Dedifferentiated amniotic fluid mesenchymal stem cell (primary cell): ENCODE data around the gene ZNF532.
A peak's percentile ranks its signal among the peaks of the same experiment; 100 is the strongest.
"Not testable (repeated sequence)": the region's sequence is repeated elsewhere in the genome, so short reads cannot be mapped to it uniquely, and the experiment has no call there.

Experiments
- DNase-seq: peaks from one replicate; pipeline ENCODE4 v3.0.0-alpha.2; 2016; ENCODE audit errors: extremely low spot score

ZNF532 gene, protein sequence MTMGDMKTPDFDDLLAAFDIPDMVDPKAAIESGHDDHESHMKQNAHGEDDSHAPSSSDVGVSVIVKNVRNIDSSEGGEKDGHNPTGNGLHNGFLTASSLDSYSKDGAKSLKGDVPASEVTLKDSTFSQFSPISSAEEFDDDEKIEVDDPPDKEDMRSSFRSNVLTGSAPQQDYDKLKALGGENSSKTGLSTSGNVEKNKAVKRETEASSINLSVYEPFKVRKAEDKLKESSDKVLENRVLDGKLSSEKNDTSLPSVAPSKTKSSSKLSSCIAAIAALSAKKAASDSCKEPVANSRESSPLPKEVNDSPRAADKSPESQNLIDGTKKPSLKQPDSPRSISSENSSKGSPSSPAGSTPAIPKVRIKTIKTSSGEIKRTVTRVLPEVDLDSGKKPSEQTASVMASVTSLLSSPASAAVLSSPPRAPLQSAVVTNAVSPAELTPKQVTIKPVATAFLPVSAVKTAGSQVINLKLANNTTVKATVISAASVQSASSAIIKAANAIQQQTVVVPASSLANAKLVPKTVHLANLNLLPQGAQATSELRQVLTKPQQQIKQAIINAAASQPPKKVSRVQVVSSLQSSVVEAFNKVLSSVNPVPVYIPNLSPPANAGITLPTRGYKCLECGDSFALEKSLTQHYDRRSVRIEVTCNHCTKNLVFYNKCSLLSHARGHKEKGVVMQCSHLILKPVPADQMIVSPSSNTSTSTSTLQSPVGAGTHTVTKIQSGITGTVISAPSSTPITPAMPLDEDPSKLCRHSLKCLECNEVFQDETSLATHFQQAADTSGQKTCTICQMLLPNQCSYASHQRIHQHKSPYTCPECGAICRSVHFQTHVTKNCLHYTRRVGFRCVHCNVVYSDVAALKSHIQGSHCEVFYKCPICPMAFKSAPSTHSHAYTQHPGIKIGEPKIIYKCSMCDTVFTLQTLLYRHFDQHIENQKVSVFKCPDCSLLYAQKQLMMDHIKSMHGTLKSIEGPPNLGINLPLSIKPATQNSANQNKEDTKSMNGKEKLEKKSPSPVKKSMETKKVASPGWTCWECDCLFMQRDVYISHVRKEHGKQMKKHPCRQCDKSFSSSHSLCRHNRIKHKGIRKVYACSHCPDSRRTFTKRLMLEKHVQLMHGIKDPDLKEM (N-terminal part only)

DNA sequence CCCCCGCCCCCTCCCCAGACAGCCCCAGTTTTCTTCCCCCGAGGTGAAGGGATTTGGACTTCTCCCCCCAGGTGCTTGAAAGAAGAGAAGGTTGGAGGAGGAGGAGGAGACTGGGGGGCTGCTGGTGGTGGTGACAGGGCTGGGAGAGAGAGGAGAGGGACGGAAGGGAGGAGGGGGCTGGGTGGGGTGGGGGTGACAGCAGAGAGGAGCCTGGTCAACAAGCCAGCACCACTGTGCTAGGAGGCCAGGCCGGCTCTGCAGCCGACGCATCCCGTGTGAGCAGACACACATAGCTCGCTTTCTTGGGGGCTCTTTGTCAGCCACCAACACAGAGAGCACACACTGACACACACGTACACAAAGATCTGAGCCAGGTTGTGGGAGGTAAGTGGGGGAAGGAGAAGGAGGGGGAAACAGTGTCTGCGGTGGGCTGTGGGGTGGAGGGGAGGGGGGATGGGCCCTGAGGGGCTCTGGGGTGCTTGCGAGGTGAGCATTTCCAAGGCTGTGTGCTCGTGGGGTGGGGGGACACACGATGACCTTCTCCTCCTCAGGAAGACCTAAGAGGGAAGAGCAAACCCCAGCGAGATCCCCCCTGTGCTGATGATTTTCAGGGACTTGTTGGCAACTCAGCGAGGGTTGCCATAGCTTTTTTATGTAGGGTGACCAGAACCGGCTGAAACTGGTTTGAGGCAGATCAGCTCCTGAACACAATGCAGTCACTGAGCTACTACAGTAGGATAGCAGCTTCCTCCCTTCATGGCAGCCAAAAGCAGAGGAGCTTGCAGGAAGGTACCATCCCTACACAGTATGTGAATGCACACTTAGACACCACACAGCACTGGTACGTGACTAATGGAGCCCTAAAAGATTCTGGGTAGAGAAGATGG, at the start of gene ZNF532:
Gene ZNF532, plus strand, starts transcription at position 732 of the 887 bp plus-strand sequence. CDS start 53,411 bp downstream, outside the sequence.
- peak; percentile 47 for DNase-seq

DNA sequence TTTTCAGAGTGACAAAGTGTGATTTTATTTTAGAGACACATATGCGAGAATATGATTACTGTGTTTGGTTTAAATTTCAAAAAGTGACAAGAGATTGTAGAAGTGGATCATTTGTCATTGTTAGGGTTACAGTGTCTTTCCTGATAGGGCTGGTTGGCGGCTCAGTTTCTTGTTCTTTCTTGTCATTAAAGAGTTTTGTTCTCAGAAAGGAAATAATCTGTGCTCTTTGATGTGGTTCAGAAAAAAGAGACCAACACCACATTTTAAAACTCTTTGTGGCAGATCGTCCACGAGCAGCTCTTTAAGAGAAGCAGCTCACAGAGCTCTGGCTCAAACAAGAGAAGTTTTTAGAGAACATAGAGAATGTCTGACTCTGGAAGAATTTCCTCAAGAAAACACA, 45.6 kb upstream of the ZNF532 start:
- no peak for DNase-seq

DNA sequence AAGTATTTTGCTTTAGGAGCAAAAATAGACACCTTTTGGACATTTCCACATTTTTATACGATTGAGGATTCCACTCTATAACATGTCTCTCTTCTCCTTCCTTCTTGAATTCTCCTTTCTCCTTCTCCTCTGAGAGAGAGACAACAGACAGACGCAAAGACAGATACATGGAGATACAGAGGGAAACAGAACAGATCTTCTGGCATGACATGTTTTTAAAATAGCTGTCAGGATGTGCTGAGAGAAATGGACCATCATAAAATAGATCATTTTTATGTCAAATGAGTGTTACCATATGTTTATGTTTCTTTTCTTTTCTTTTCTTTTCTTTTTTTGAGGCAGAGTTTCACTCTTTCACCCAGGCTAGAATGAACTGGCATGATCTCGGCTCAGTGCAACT, 44.4 kb upstream of the ZNF532 start:
- DNase-seq = no peak

DNA sequence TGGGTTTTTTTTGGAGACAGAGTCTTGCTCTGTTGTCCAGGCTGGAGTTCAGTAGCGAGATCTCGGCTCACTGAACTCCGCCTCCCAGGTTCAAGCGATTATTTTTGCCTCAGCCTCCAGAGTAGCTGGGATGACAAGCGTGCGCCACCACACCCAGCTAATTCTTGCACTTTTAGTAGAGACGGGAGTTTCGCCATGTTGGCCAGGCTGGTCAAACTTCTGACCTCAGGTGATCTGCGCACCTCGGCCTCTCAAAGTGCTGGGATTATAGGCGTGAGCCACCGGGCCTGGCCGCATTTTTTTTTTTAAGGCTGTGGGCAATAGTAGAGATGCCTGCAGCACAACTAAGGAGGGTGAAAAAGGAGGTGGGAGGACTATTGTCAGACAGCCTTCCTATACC, 41.7 kb upstream of the ZNF532 start:
- no peak for DNase-seq

DNA sequence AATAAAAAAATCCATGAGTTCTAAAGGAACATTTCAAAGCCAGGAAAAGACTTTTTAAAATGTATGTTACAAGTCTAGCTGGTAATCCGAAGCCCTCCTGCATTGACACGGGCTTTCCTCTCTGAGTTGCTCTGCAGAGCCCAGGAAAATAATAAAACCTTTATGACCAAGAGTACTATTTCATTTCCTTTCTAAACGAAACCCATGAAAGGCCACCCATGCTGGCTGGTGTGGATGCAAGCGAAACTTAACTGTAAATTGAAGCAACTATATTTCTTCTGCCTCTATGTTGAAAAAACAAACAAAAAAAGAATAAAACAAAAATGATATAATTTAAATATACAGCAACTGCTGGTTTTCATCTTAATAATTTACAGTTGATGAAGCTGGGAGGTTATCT, 41.3 kb upstream of the ZNF532 start:
- DNase-seq = no peak

DNA sequence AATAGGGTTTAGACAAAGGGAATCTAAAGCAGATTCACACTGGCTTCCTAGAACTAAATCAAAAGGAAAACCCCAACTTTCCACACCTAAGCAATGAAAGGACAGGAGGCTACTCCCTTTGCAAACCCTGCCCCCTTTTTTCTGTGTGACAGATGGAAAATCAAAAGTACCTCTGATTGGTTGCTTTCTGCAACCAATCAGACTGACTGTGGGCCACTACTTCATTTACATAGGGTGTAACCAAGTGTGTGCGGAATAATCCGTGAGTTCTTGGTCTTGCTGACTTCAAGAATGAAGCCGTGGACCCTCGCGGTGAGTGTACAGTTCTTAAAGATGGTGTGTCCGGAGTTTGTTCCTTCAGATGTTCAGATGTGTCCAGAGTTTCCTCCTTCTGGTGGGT, 37.8 kb upstream of the ZNF532 start:
- DNase-seq = not testable (repeated sequence)

DNA sequence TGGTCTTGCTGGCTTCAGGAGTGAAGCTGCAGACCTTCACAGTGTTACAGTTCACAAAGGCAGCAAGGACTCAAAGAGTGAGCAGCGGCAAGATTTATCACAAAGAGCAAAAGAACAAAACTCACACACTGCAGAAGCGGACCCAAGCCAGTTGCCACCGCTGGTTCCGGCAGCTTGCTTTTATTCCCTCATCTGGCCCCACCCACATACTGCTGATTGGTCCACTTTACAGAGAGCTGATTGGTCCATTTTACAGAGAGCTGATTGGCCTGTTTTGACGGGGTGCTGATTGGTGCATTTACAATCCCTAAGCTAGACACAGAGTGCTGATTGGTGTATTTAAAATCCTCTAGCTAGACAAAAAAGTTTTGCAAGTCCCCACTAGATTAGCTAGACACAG, 37.2 kb upstream of the ZNF532 start:
- DNase-seq = no peak

DNA sequence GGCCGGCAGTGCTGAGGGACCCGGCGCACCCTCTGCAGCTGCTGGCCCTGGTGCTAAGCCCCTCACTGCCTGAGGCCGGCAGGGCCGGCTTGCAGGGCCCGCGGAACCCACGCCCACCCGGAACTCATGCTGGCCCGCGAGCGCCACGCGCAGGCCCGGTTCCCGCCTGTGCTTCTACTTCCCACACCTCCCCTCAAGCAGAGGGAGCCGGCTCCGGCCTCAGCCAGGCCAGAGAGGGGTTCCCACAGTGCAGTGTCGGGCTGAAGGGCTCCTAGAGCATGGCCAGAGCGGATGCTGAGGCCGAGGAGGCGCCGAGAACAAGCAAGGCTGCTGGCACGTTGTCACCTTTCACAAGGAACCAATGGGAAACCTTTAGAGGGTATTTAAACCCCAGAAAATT, 36.8 kb upstream of the ZNF532 start:
- DNase-seq = no peak

DNA sequence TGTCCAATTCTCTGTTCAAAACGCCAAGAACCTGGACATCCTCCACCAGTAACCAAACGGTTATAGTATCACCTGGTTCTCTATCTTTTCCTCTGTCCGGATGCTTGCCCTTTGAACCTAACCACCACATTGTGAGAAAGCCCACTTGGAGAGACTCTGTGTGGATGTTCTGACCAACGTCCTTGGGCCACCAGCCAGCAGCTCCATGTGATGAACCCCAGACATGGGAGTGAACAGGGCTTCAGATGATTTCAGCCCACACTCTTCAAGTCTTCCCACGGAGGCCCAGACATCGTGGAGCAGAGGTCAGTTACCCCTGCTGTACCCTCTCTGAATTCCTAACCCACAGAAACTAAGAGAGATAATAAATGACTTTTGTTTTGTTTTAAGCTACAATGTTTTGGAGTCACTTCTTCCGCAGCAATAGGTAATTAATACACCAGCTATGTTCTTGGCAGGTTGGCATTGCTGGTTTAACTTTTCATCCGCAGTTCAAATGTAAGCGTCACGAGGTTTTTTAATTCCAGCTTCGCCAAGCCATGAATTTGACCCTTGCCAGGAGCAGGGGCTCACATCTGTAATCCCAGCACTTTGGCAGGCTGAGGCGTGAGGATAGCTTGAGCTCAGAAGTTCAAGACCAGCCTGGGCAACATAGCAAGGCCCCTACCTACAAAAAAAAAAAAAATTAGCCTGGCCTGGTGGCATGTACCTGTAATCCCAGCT, 36.1 kb upstream of the ZNF532 start:
- no peak for DNase-seq

DNA sequence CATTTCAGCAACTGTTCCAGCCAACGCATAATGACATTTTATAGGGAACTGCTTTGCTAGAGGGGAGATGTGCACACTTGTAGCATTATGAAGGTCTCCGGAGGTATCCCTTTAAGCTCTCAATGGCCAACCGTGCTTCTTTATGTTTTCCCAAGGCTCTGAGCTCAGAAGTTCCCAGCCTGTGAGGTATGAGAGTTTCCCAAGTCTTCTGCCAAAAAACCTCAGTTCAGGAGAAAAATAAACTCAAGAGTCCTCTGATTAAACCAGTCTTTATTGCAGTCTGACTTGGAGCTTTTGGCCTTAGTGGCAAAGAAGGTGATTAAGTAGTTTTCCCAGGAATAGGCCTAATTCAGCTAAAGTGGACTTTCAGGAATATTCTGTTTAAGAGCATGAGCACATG, 35.4 kb upstream of the ZNF532 start:
- no peak for DNase-seq

DNA sequence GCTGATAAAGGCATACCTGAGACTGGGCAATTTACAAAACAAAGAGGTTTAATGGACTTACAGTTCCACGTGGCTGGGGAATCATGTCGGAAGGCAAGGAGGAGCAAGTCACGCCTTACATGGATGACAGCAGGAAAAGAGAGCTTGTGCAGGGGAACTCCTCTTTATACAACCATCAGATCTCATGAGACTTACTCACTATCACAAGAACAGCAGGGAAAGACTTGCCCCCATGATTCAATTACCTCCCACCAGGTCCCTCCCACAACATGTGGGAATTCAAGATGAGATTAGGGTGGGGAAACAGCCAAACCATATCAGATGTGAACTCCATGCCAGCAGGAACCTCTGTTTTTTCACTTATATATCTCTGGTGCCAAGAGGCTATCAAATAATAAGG, 34.8 kb upstream of the ZNF532 start:
- DNase-seq = not testable (repeated sequence)

DNA sequence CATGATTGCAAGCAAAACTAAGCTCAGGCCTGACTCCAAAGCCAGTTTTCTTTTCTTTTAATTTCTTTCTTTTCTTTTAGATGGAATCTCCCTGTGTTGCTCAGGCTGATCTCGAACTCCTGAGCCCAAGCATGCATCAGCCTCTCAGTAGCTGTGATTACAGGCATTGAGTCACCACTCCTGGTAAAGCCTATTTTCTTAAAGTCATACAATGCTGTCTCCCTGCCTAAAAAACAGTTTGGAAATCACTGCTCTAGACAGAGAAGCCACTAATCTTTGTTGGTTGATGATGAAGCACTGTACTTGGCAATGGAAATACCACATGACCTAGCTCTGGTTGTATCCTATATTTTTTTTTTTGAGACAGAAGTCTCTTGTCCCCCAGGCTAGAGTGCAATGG, 33.1 kb upstream of the ZNF532 start:
- DNase-seq = peak; percentile 21

DNA sequence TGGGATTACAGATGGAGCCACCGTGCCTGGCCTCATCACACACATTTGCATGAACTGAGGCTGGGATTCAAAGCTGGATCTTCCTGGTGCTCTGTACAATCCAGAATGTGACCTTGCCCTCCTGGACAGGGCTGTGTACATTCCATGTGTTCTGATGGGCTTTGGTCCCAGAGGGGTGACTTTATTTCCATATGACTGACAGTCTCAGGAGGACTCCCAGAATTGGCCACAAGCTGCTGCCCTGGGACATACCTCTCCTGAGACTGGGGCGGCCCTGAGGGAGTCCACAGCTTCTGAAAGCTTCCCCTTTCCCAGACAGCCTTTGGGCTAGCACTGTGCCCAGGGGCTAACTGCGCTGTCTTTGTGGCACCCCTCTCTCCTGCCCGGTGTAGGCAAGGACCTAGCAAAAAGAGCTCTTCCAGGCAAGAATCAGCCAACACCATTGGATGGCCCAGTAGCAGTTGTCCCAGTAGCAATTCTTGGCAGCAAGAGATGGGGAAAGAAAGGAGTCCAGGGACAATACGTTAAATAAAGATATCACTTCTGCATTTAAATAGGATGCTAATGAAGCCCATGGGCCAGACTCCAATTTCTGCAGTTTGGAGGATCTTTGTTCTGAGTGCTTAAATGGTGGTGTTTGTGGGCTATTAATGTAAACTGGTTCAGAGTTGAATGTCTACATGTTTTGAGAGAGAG, 26.4 kb upstream of the ZNF532 start:
- no peak for DNase-seq

DNA sequence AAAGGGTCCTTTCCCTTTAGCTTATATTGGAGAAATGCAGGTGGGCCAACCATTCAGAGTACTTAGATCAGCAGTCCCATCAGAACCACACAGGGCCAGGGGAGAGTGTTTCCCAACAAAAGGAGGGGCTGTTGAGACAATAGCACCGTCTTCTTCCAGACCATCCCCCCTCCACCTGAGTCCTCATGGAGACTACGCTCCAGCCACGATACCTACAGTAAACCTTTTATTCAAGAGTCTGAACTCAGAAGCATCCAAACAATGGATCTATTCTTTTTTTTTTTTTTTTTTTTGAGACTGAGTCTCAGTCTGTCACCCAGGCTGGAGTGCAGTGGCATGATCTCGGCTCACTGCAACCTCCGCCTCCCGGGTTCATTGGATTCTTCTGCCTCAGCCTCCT, 25.7 kb upstream of the ZNF532 start:
- DNase-seq = no peak

DNA sequence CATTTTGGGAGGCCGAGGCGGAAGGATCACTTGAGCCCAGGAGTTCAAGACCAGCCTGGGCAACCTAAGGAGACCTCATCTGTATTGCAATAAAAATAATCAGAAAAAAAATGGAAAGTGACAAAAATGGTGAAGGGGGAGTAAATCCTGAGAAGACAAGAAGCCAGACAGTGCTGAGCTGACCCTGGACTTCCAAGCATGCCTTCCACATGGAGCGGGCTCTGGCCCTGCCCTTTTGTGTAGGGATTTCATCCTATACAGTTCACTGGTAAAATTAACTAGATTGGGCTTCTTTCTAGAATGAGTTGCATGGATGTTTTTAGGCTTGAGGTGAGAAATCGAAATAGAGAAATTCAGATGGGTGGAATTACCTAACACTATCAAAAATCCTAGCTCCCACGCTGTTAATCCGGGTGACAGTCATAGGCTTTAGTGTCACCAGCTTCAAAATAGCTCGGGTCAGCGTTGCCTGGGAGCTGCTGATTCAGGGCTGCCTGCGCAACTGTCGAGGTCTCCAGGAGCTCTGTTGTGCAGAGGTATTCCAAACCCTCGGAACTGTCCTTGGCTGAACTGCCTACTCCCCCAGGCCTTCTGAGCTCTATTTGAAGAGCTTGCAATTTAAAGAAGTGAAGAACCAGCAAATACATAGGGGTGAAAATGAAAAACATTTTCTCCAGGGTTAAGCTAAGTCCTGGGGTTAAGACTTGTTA, 21.5 kb upstream of the ZNF532 start:
- no peak for DNase-seq

DNA sequence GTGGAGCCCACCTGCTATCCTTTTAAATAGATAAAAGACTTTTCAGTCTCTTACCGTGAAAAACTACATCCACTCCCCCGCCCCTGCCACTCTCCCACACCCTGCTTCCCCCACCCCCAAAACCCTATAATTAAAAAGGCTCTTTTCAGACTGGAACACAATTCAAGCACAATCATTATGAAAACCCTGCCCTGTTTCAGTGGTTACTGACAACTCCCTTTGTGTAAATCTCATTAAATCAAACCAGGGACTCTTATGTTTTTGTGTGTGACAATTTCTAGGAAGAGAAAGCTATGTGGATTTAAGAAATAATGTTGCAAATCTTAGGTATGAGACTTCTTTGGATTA, 21.0 kb upstream of the ZNF532 start:
- DNase-seq = no peak

DNA sequence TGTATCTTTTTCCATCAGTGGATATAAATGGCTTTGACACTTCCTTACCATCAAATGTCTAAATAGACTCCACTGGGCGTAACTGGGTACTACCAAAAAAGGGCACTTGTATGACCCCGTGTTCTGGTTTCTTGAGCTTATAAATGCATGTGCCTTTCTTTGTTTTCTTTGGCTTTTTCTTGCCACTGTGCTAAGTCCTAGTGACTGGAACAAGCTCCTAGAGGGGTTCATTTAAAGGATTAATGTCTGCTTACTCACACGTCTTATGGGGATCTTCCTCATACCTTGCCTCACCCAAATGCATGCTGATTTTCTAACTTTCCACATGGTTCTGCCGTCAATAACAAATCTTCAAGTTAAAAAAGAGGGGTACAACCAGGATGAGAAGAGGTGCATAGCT, 19.8 kb upstream of the ZNF532 start:
- DNase-seq = no peak

DNA sequence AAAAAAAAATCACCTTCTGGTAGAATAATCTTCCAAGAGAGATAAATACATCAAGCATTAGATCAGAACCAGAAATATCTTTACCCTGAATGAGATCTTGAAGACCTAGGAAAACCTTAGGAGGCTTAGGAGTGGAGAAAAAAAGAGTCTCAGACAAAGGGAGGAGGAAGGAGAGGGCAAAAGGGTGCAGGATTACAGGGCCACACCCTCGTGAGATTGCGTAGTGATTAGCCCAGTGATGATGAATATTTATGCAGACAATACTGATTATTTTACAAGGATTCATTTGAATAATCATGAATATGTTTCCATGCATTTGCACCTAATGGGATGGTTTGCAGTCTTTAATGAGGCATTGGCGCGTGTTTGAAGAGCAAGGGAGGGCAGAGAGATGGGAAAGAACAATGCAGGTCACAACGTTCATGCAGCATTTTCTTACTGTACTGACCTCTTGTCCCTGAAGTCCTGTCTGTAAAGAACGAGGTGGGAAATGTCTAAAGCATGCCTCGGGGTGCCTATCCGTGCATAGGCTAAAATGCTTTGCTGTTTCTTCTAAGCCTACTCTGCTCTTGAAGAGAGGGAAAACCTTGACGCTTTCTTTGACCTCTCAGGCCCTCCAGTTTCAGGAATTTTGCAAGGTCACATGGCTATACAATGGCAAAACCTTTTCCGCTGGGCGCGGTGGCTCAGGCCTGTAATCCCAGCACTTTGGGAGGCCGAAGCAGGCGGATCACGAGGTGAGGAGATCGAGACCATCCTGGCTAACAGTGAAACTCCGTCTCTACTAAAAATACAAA, 18.6 kb upstream of the ZNF532 start:
- DNase-seq = no peak
